ENCODE data around the gene HCAR1.
A peak's percentile ranks its signal among the peaks of the same experiment; 100 is the strongest.

The HCAR1 gene

DNA sequence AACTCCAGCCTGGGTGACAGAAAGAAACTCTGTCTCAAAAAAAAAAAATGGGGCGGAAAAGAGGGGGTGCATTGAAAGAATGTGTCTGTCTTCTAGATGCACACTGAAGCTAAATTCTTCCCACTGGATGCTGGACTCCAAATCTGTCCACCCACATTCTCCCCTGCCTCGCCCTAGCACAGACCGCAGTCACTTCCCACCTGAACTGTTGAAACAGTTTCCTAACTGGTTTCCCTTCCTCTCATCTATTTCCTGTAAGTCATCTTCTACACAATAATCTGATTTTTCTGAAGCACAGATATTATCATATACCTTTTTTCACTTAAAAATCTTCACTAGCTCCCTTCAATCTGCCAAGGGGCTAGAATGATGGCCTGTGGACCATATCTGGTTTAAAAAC, 1.5 kb upstream of the HCAR1 start:
- in situ Hi-C loops (cut with MboI; ENCODE audit: low sequenced_read_pairs, unreplicated experiment), result no loop called here
- TF ChIP-seq, protein P1, sequence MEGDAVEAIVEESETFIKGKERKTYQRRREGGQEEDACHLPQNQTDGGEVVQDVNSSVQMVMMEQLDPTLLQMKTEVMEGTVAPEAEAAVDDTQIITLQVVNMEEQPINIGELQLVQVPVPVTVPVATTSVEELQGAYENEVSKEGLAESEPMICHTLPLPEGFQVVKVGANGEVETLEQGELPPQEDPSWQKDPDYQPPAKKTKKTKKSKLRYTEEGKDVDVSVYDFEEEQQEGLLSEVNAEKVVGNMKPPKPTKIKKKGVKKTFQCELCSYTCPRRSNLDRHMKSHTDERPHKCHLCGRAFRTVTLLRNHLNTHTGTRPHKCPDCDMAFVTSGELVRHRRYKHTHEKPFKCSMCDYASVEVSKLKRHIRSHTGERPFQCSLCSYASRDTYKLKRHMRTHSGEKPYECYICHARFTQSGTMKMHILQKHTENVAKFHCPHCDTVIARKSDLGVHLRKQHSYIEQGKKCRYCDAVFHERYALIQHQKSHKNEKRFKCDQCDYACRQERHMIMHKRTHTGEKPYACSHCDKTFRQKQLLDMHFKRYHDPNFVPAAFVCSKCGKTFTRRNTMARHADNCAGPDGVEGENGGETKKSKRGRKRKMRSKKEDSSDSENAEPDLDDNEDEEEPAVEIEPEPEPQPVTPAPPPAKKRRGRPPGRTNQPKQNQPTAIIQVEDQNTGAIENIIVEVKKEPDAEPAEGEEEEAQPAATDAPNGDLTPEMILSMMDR (IDR thresholded peaks at IDR 0.05; ENCODE audit: borderline replicate concordance, control extremely low read depth, extremely low read depth, insufficient read depth, missing control alignments), result no peak
- no peak for DNase-seq (ENCODE audit: low spot score)

DNA sequence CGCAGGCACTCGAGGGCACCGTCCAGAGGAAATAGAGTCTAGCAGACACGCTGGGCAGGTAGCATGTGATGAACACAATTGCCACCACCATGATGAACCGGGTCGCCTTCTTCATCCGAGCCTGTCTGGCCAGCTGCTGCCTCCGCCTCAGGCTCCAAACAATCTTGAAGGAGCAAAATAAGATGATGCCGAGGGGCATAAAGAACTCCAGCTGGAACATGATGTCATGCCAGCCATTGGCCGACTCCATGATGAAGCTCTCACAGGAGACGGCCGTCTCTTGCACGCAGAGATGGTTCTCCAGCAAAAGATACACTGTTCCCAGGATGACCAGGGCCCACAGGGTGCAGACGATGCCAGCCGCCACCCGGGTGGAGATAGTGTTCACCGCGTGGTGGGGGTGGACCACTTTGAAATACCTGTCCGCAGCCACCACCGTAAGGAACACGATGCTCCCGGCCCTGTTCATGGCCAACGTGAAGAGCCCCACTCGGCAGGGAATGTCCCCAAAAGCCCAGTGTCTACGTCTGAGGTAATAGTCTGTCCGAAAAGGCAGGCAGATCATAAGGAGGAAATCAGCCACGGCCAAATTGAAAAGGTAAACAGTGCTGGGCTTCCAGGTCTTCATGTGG, 945 bp downstream of the HCAR1 start:
- no peak for DNase-seq (ENCODE audit: low spot score)

DNA sequence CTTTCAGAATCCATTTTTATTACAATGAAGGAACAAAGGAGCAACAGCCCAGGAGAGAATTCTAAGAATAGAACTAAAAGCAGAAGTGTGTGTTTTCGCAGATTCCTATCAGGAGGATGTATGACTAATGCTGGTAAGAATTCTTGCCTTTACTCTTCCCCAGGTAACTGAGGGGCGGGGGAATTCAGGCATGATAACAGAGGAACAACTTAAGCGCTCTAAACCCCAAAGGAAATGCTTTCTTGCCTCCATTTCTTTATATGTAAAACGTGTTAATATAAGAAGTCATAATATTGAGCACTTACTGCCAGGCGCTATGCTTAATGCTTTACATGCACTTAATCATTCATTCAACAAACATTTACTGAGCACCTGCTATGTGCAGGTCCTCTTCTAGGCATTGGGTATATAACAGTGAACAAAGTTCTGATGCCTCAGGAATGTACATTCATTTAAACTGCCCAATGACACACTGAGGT, 4.5 kb downstream of the HCAR1 start:
- no peak for DNase-seq (ENCODE audit: low spot score)
- in situ Hi-C loops (cut with MboI; ENCODE audit: low sequenced_read_pairs, unreplicated experiment), result no loop called here
- TF ChIP-seq, protein P1 (IDR thresholded peaks at IDR 0.05; ENCODE audit: borderline replicate concordance, control extremely low read depth, extremely low read depth, insufficient read depth, missing control alignments), result no peak

More for the DNA sequence above, 945 bp downstream of the HCAR1 start:
- in situ Hi-C loops (cut with MboI; ENCODE audit: low sequenced_read_pairs, unreplicated experiment), result no loop called here
- TF ChIP-seq, protein P1 (IDR thresholded peaks at IDR 0.05; ENCODE audit: borderline replicate concordance, control extremely low read depth, extremely low read depth, insufficient read depth, missing control alignments), result no peak

DNA sequence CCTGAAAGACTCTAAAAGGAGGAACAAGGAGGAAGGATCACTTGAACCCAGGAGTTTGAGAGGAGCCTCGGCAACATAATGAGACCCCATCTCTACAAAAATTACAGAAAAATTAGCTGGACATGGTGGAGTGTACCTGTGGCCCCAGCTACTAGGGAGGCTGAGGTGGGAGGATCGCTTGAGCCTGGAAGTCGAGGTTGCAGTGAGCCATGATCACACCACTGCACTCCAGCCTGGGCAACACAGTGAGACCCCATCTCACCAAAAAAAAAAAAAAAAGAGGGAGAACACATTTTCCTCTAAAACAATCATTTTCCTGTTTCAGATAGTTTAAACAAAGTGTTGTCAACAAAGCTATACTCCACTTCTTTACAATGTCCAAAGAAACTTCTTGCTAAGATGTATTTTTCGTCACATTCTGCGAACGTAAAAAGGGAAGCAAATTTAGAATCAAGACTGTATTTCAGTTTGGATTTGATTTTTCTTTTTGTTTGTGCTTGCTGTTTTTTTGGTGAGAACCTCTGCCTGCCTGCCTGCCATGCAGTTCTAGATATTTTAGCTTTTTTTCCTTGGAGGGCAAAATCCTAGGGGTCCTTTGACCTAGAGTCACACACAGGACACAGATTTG, 5.1 kb downstream of the HCAR1 start:
- no peak for DNase-seq (ENCODE audit: low spot score)
- in situ Hi-C loops (cut with MboI; ENCODE audit: low sequenced_read_pairs, unreplicated experiment), result no loop called here
- TF ChIP-seq, protein P1 (IDR thresholded peaks at IDR 0.05; ENCODE audit: borderline replicate concordance, control extremely low read depth, extremely low read depth, insufficient read depth, missing control alignments), result no peak

DNA sequence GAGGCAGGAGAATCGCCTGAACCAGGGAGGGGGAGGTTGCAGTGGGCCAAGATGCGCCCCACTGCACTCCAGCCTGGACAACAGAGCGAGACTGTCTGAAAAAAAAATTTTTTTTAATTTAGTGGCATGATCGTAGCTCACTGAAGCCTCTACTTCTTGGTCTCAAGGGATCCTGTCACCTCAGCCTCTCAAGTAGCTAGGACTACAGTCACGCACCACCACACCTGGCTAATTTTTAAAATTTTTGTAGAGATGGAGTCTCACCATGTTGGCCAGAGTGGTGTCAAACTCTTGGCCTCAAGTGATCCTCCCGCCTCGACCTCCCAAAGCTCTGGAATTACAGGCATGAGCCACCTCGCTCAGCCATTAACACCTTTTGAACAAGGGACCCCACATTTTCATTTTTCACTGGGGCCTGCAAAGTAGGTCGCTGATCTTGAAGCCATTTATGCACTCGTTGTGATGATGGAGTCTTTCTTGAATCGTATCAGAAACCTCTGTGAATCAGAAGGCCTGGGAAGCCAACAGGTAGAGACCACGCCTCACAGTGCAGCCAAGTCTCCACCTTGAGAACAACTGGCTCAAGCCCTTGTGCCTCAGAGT, 5.9 kb downstream of the HCAR1 start:
- TF ChIP-seq, protein P1 (IDR thresholded peaks at IDR 0.05; ENCODE audit: borderline replicate concordance, control extremely low read depth, extremely low read depth, insufficient read depth, missing control alignments), result no peak
- no peak for DNase-seq (ENCODE audit: low spot score)
- in situ Hi-C loops (cut with MboI; ENCODE audit: low sequenced_read_pairs, unreplicated experiment), result no loop called here

DNA sequence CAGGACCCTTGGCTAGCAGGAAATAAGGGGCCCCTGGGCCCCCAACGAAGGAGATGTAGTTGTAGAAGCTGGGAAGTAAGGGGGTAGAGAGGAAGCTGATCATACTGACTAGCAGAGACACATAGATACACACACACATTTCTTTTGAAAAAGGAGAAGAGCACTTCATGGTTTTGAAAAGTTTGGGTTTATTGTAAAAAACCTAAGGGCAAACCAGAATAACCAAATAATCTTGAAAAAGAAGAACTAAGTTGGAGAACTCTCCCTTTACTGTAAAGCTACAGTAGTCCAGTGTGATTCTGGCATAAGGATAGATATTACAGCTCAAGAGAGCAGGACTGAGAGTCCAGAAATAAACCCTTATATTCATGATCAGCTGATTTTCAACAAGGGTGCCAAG, 8.3 kb downstream of the HCAR1 start:
- TF ChIP-seq, protein P1 (IDR thresholded peaks at IDR 0.05; ENCODE audit: borderline replicate concordance, control extremely low read depth, extremely low read depth, insufficient read depth, missing control alignments), result no peak
- in situ Hi-C loops (cut with MboI; ENCODE audit: low sequenced_read_pairs, unreplicated experiment), result no loop called here
- peak; percentile 4 for DNase-seq (ENCODE audit: low spot score)

All from GM13976 (cell line).